ENCODE measurements around the gene KCNIP4.

The KCNIP4 gene

DNA sequence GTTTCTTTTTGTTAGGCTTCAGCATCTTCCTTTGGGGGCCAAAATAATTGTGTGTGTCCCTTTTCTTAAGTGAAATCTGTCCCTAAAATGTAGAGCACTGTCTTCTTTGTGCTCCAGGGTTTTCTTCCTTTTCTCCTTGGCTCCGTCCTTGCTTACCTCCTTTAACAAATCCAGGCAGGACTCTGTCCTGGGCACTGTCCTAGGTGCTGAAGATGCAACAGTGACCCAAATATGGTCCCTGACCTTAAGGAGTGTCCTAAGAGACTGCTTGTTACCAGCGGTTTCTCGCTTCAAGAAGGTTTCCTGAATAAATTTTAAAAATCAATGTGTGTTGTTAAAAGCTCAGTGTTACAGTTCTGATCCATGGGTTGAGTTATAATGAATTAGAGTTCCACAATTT lies 471.8 kb downstream of the KCNIP4 start:
- no peaks in the 10 kb centered on the region for H3K9me3 ChIP-seq (ENCODE audit: control insufficient read depth in 2 of 2, low read length in 2 of 2)

GRCh38 chr4:21474195-21474594 lies 474.4 kb downstream of the KCNIP4 start:
- Histone ChIP-seq H3K27me3 (ENCODE audit: control insufficient read depth in 1 of 2, insufficient read depth in 2 of 2, low read length in 2 of 2) (no peaks in the 10 kb centered on the region), H3K9ac (ENCODE audit: low read length in 2 of 2) (no peak overlapping the region), H3K9me3 (ENCODE audit: control insufficient read depth in 2 of 2, low read length in 2 of 2) (no peaks in the 10 kb centered on the region), H3K4me1 (ENCODE audit: control insufficient read depth, insufficient read depth, low read length) (no peaks in the 10 kb centered on the region), H3K27ac (ENCODE audit: low read length) (no peak overlapping the region), H3K36me3 (ENCODE audit: control insufficient read depth in 2 of 2, insufficient read depth in 2 of 2, low read length in 2 of 2) (no peaks in the 10 kb centered on the region), H3K4me3 (ENCODE audit: low read length in 2 of 2) (no peak overlapping the region)

More for the DNA sequence above, 471.8 kb downstream of the KCNIP4 start:
- Histone ChIP-seq H3K4me1 (ENCODE audit: control insufficient read depth, insufficient read depth, low read length) (no peaks in the 10 kb centered on the region), H3K4me3 (ENCODE audit: low read length in 2 of 2) (no peak overlapping the region), H3K27me3 (ENCODE audit: control insufficient read depth in 1 of 2, insufficient read depth in 2 of 2, low read length in 2 of 2) (no peaks in the 10 kb centered on the region), H3K36me3 (ENCODE audit: control insufficient read depth in 2 of 2, insufficient read depth in 2 of 2, low read length in 2 of 2) (no peaks in the 10 kb centered on the region), H3K27ac (ENCODE audit: low read length) (no peak overlapping the region), H3K9ac (ENCODE audit: low read length in 2 of 2) (no peak overlapping the region)

DNA sequence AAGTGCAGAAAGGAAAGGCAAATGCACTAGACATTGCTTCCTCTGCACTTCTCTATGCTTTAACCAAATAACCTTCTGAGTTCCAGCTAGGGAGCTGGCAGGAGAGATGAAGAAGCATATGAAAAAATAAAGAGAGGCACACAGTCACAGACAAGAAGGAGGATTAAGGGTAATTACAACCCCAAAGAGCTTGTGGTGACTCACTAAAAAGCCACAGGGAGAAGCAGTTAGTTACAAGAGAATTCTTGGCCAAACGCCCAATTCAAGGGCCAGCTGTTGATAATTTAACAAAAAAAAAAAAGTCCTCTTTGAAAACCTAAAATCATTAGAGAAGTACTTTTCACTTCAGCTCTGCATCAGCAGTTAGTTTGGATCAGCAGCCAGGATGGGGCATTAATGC lies 478.0 kb downstream of the KCNIP4 start:
- no peak overlapping the region for H3K9ac ChIP-seq (ENCODE audit: low read length in 2 of 2)

DNA sequence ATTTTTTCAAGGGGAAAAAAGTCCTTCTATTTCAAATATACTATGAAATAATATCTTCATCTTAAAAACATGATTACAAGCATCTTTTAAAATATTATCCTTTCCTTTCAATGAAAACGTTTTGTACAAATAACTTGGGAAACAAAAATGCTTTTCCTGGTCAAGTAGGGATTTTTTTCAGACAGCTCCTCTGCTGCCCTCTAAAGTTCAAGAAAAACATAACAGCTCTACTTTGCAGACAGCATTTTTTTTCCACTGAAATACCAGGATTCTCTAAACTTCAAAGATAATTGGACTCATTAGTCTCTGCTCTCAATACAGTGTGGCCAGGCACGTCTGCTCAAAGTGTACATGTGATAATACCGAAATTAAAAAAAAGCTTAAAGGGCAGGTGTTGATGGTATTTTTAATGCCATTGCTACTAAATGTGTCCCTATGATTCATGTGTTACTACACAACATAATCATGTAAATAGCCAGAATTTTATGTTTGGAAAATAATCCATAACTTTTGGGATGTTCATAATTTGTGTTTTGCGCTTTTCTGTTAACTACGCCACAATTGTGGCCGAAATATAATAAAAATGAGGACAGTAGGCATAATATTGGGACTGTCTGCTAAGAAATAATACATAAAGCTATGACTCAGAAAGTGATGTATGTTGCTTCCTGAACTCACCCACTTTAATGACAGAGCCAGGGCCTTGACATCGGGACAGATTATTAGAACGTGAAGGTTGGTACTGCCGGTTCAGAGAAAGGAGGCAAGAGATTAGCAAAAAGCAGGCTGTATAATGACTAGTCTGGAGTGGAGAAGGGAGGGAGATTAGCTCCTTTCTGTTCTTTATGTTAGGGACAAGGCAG lies 478.9 kb downstream of the KCNIP4 start:
- H3K27ac ChIP-seq (ENCODE audit: low read length): no peak overlapping the region
- H3K4me1 ChIP-seq (ENCODE audit: control insufficient read depth, insufficient read depth, low read length): no peaks in the 10 kb centered on the region
- no peaks in the 10 kb centered on the region for H3K9me3 ChIP-seq (ENCODE audit: control insufficient read depth in 2 of 2, low read length in 2 of 2)
- no peak overlapping the region for H3K9ac ChIP-seq (ENCODE audit: low read length in 2 of 2)
- H3K27me3 ChIP-seq (ENCODE audit: control insufficient read depth in 1 of 2, insufficient read depth in 2 of 2, low read length in 2 of 2): no peaks in the 10 kb centered on the region
- no peak overlapping the region for H3K4me3 ChIP-seq (ENCODE audit: low read length in 2 of 2)
- H3K36me3 ChIP-seq (ENCODE audit: control insufficient read depth in 2 of 2, insufficient read depth in 2 of 2, low read length in 2 of 2): no peaks in the 10 kb centered on the region

More for the DNA sequence above, 478.0 kb downstream of the KCNIP4 start:
- no peaks in the 10 kb centered on the region for H3K4me1 ChIP-seq (ENCODE audit: control insufficient read depth, insufficient read depth, low read length)
- H3K36me3 ChIP-seq (ENCODE audit: control insufficient read depth in 2 of 2, insufficient read depth in 2 of 2, low read length in 2 of 2): no peaks in the 10 kb centered on the region
- no peak overlapping the region for H3K27ac ChIP-seq (ENCODE audit: low read length)
- H3K9me3 ChIP-seq (ENCODE audit: control insufficient read depth in 2 of 2, low read length in 2 of 2): no peaks in the 10 kb centered on the region
- no peak overlapping the region for H3K4me3 ChIP-seq (ENCODE audit: low read length in 2 of 2)
- no peaks in the 10 kb centered on the region for H3K27me3 ChIP-seq (ENCODE audit: control insufficient read depth in 1 of 2, insufficient read depth in 2 of 2, low read length in 2 of 2)

GRCh38 chr4:21467551-21467950 lies 481.0 kb downstream of the KCNIP4 start:
- Histone ChIP-seq H3K36me3 (ENCODE audit: control insufficient read depth in 2 of 2, insufficient read depth in 2 of 2, low read length in 2 of 2) (no peaks in the 10 kb centered on the region), H3K9ac (ENCODE audit: low read length in 2 of 2) (no peak overlapping the region), H3K9me3 (ENCODE audit: control insufficient read depth in 2 of 2, low read length in 2 of 2) (no peaks in the 10 kb centered on the region), H3K4me3 (ENCODE audit: low read length in 2 of 2) (no peak overlapping the region), H3K4me1 (ENCODE audit: control insufficient read depth, insufficient read depth, low read length) (no peaks in the 10 kb centered on the region), H3K27ac (ENCODE audit: low read length) (no peak overlapping the region), H3K27me3 (ENCODE audit: control insufficient read depth in 1 of 2, insufficient read depth in 2 of 2, low read length in 2 of 2) (no peaks in the 10 kb centered on the region)

- Histone ChIP-seq H3K9me3 (ENCODE audit: control insufficient read depth in 2 of 2, low read length in 2 of 2) (no peaks in the 10 kb centered on the region), H3K36me3 (ENCODE audit: control insufficient read depth in 2 of 2, insufficient read depth in 2 of 2, low read length in 2 of 2) (no peaks in the 10 kb centered on the region), H3K4me3 (ENCODE audit: low read length in 2 of 2) (no peak overlapping the region), H3K27ac (ENCODE audit: low read length) (no peak overlapping the region), H3K4me1 (ENCODE audit: control insufficient read depth, insufficient read depth, low read length) (no peaks in the 10 kb centered on the region), H3K27me3 (ENCODE audit: control insufficient read depth in 1 of 2, insufficient read depth in 2 of 2, low read length in 2 of 2) (no peaks in the 10 kb centered on the region), H3K9ac (ENCODE audit: low read length in 2 of 2) (no peak overlapping the region)
Observed at GRCh38 chr4:21457086-21457840, 491.3 kb downstream of the KCNIP4 start.

DNA sequence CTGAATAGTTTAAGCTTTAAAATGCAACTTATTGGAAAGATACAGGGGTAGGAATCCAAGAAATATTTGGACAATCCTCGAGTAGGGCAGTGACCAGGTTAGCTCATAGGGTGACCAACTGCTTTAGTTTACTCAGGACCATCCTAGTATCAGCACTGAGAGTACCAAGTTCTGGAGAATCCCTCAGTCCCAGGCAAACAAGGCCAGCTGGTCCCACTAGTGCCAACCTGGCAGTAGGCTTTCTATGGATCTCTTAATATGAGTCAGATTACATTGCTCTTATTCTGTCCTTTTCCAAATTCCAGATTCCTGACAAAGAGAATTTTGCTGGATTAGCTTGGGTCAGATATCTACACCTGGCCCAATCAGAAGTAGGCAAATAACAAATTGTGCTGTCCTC lies 493.7 kb downstream of the KCNIP4 start:
- no peaks in the 10 kb centered on the region for H3K4me1 ChIP-seq (ENCODE audit: control insufficient read depth, insufficient read depth, low read length)
- no peak overlapping the region for H3K4me3 ChIP-seq (ENCODE audit: low read length in 2 of 2)
- H3K36me3 ChIP-seq (ENCODE audit: control insufficient read depth in 2 of 2, insufficient read depth in 2 of 2, low read length in 2 of 2): no peaks in the 10 kb centered on the region
- no peak overlapping the region for H3K27ac ChIP-seq (ENCODE audit: low read length)
- no peaks in the 10 kb centered on the region for H3K27me3 ChIP-seq (ENCODE audit: control insufficient read depth in 1 of 2, insufficient read depth in 2 of 2, low read length in 2 of 2)
- H3K9me3 ChIP-seq (ENCODE audit: control insufficient read depth in 2 of 2, low read length in 2 of 2): no peaks in the 10 kb centered on the region
- no peak overlapping the region for H3K9ac ChIP-seq (ENCODE audit: low read length in 2 of 2)

DNA sequence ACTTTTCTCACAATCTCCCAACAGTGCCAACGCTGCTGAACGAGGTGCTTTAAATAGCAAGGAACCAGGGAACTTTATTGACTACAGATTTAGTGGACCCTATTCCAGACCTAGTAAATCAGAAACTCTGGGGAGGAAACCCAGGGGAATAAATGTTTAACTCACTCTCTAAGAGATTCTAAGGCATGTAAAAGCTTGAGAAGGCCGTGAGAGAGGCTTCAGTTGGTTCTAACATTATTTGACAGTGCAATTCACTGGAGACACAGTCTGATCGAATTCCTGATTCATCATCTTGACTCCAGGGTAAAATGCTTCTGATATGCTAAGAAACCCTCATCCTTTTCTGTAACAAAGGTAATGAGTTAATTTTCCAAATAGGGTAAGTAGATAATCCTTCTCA lies 494.4 kb downstream of the KCNIP4 start:
- no peaks in the 10 kb centered on the region for H3K36me3 ChIP-seq (ENCODE audit: control insufficient read depth in 2 of 2, insufficient read depth in 2 of 2, low read length in 2 of 2)
- H3K9me3 ChIP-seq (ENCODE audit: control insufficient read depth in 2 of 2, low read length in 2 of 2): no peaks in the 10 kb centered on the region
- no peak overlapping the region for H3K27ac ChIP-seq (ENCODE audit: low read length)
- no peak overlapping the region for H3K4me3 ChIP-seq (ENCODE audit: low read length in 2 of 2)
- H3K27me3 ChIP-seq (ENCODE audit: control insufficient read depth in 1 of 2, insufficient read depth in 2 of 2, low read length in 2 of 2): no peaks in the 10 kb centered on the region
- no peak overlapping the region for H3K9ac ChIP-seq (ENCODE audit: low read length in 2 of 2)
- H3K4me1 ChIP-seq (ENCODE audit: control insufficient read depth, insufficient read depth, low read length): no peaks in the 10 kb centered on the region

GRCh38 chr4:21452931-21453330 lies 495.6 kb downstream of the KCNIP4 start:
- Histone ChIP-seq H3K27ac (ENCODE audit: low read length) (no peak overlapping the region), H3K27me3 (ENCODE audit: control insufficient read depth in 1 of 2, insufficient read depth in 2 of 2, low read length in 2 of 2) (no peaks in the 10 kb centered on the region), H3K4me1 (ENCODE audit: control insufficient read depth, insufficient read depth, low read length) (no peaks in the 10 kb centered on the region), H3K4me3 (ENCODE audit: low read length in 2 of 2) (no peak overlapping the region), H3K9ac (ENCODE audit: low read length in 2 of 2) (no peak overlapping the region), H3K36me3 (ENCODE audit: control insufficient read depth in 2 of 2, insufficient read depth in 2 of 2, low read length in 2 of 2) (no peaks in the 10 kb centered on the region), H3K9me3 (ENCODE audit: control insufficient read depth in 2 of 2, low read length in 2 of 2) (no peaks in the 10 kb centered on the region)

- Histone ChIP-seq H3K9me3 (ENCODE audit: control insufficient read depth in 2 of 2, low read length in 2 of 2) (no peaks in the 10 kb centered on the region), H3K27me3 (ENCODE audit: control insufficient read depth in 1 of 2, insufficient read depth in 2 of 2, low read length in 2 of 2) (no peaks in the 10 kb centered on the region), H3K36me3 (ENCODE audit: control insufficient read depth in 2 of 2, insufficient read depth in 2 of 2, low read length in 2 of 2) (no peaks in the 10 kb centered on the region), H3K4me3 (ENCODE audit: low read length in 2 of 2) (no peak overlapping the region), H3K4me1 (ENCODE audit: control insufficient read depth, insufficient read depth, low read length) (no peaks in the 10 kb centered on the region), H3K9ac (ENCODE audit: low read length in 2 of 2) (no peak overlapping the region), H3K27ac (ENCODE audit: low read length) (no peak overlapping the region)
Observed at GRCh38 chr4:21451032-21451431, 497.5 kb downstream of the KCNIP4 start.

DNA sequence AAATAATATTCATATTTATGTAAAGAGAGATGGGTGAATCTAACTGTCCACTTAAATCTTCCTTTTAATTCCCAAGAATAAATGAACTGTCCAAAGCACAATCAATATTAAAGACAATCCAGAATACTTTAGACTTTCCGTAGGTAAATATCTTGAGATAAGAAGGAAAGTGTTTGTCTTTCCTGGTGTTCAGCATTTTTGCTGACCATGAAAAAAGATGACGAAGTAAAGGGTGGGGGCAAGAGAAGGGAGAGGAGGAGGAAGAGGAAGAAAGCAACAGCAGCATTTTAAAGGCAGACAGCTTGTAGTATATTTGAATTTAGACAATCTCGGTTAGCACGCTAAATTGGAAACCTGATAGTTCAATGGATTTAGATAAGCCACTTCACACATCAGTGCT lies 498.2 kb downstream of the KCNIP4 start:
- H3K9ac ChIP-seq (ENCODE audit: low read length in 2 of 2): no peak overlapping the region
- no peak overlapping the region for H3K4me3 ChIP-seq (ENCODE audit: low read length in 2 of 2)
- no peaks in the 10 kb centered on the region for H3K27me3 ChIP-seq (ENCODE audit: control insufficient read depth in 1 of 2, insufficient read depth in 2 of 2, low read length in 2 of 2)
- no peaks in the 10 kb centered on the region for H3K36me3 ChIP-seq (ENCODE audit: control insufficient read depth in 2 of 2, insufficient read depth in 2 of 2, low read length in 2 of 2)
- no peak overlapping the region for H3K27ac ChIP-seq (ENCODE audit: low read length)
- no peaks in the 10 kb centered on the region for H3K9me3 ChIP-seq (ENCODE audit: control insufficient read depth in 2 of 2, low read length in 2 of 2)
- H3K4me1 ChIP-seq (ENCODE audit: control insufficient read depth, insufficient read depth, low read length): no peaks in the 10 kb centered on the region
